LNCAP (cell line): ENCODE data around the gene SPA17.

Experiments
- CTCF ChIP-seq: fragments of 450-650 bp; IDR thresholded peaks from 2 replicates; pipeline ENCODE4 v1.5.1; 2017; ENCODE audit warnings: mild to moderate bottlenecking

Gene SPA17

GRCh38 chr11:124716591-124716990 is 42.9 kb downstream of the SPA17 start:
- no peak for TF ChIP-seq CTCF

- TF ChIP-seq CTCF, result no peak
Observed at GRCh38 chr11:124717421-124717785, 43.7 kb downstream of the SPA17 start.

GRCh38 chr11:124717786-124718651 is 44.3 kb downstream of the SPA17 start:
- no peak for TF ChIP-seq CTCF

GRCh38 chr11:124718801-124719200 is 45.1 kb downstream of the SPA17 start:
- no peak for TF ChIP-seq CTCF

- no peak for TF ChIP-seq CTCF
Observed at GRCh38 chr11:124719534-124719933, 45.8 kb downstream of the SPA17 start.

GRCh38 chr11:124722176-124722575 is 48.5 kb downstream of the SPA17 start:
- TF ChIP-seq CTCF, result no peak

GRCh38 chr11:124724979-124725718 is 51.4 kb downstream of the SPA17 start:
- TF ChIP-seq CTCF, result no peak
